ENCODE measurements around the gene P2RY2. TPM values are rescaled to one million over a fixed set of nuclear protein-coding genes. Genes with fewer than 3 reads are reported as not detected.

The P2RY2 gene
- polyA plus RNA-seq, 3 donors: 2.8 to 24.1 (median 12.7) TPM

- Histone ChIP-seq H3K4me3 (replicated peaks in 1 of 3; ENCODE audit: low read depth in 2 of 3, low read length in 3 of 3) (peak overlapping the region in 1 of 3 experiments; percentile 70), H3K4me2 (replicated peaks; ENCODE audit: extremely low read depth, low read length, poor library complexity, severe bottlenecking) (peak overlapping the region; percentile 74), H2AFZ (ENCODE audit: insufficient read depth, low read depth, low read length, poor library complexity, severe bottlenecking) (peak overlapping the region; percentile 78), H3K27me3 (ENCODE audit: control insufficient read depth in 2 of 2, insufficient read depth in 2 of 2, low read length in 2 of 2) (no peaks in the 10 kb centered on the region), H3K9me3 (replicated peaks in 1 of 2; ENCODE audit: control insufficient read depth in 1 of 2, insufficient read depth in 1 of 2, low read length in 2 of 2) (no peaks in the 10 kb centered on the region), H3K27ac (ENCODE audit: low read depth in 1 of 2, low read length in 2 of 2) (peak overlapping the region; percentile 61 to 87), H3K36me3 (replicated peaks in 1 of 2; ENCODE audit: control insufficient read depth in 1 of 2, insufficient read depth in 2 of 2, low read length in 2 of 2) (no peaks in the 10 kb centered on the region), H3K9ac (ENCODE audit: insufficient read depth, low read length, poor library complexity, severe bottlenecking) (peak overlapping the region; percentile 37), H4K20me1 (ENCODE audit: insufficient read depth, low read length) (no peaks in the 10 kb centered on the region), H3K4me1 (ENCODE audit: control insufficient read depth in 1 of 2, insufficient read depth in 2 of 2, low read length in 2 of 2) (peaks cover 67% of the 10 kb centered on the region in 2 donors), H3K79me2 (ENCODE audit: insufficient read depth, low read length) (peaks cover 52% of the 10 kb centered on the region)
- H3K4me3 Mint-ChIP-seq: peak overlapping the region; percentile 58 to 73
- TF ChIP-seq, protein P1, sequence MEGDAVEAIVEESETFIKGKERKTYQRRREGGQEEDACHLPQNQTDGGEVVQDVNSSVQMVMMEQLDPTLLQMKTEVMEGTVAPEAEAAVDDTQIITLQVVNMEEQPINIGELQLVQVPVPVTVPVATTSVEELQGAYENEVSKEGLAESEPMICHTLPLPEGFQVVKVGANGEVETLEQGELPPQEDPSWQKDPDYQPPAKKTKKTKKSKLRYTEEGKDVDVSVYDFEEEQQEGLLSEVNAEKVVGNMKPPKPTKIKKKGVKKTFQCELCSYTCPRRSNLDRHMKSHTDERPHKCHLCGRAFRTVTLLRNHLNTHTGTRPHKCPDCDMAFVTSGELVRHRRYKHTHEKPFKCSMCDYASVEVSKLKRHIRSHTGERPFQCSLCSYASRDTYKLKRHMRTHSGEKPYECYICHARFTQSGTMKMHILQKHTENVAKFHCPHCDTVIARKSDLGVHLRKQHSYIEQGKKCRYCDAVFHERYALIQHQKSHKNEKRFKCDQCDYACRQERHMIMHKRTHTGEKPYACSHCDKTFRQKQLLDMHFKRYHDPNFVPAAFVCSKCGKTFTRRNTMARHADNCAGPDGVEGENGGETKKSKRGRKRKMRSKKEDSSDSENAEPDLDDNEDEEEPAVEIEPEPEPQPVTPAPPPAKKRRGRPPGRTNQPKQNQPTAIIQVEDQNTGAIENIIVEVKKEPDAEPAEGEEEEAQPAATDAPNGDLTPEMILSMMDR (IDR thresholded peaks at IDR 0.05): no peak
- intact Hi-C loops (cut with micrococcal nuclease): loop anchor here (5.0 kb wide), 4 partner anchors 36 to 106 kb away; no protein-coding TSS in a partner anchor
- H3K9me3 Mint-ChIP-seq: peaks cover 0 to 3% (median 0%) of the 10 kb centered on the region in 7 donors
- 49% methylated on average over 8 of the region's 10 CpGs for WGBS (ENCODE audit: insufficient coverage)
- peaks cover 4 to 6% of the 10 kb centered on the region in 2 donors for H3K36me3 Mint-ChIP-seq
- peak overlapping the region; percentile 80 to 94 (median 91) for H3K27ac Mint-ChIP-seq
- H3K4me1 Mint-ChIP-seq: peaks cover 67% of the 10 kb centered on the region
- peak; percentile 64 to 74 (median 70) for DNase-seq
- H3K27me3 Mint-ChIP-seq (ENCODE audit: low read depth in 3 of 3): peaks cover 0 to 7% (median 4%) of the 10 kb centered on the region in 3 donors
These were observed 31.7 kb upstream of the P2RY2 start for GRCh38 chr11:73186294-73186850.

DNA sequence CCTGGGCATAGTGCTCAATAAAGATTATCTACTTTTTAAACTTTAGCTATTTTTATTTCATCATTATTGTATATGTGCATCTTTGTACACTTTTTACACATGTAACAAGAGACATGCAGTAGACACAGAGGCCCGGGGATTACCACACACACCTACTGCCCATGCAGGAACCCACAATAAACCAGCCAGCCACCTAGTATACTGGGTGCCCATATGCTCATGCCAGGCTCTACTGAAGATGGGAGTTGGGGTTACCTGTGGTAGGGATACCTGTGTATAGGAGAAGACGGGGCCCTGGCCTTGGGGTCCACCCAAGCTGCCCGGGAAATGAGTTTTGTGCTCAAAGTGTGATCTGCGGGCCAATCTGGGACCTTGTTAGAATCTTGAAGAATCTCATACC is 31.2 kb upstream of the P2RY2 start:
- Histone ChIP-seq H3K9me3 (replicated peaks in 1 of 2; ENCODE audit: control insufficient read depth in 1 of 2, insufficient read depth in 1 of 2, low read length in 2 of 2) (no peaks in the 10 kb centered on the region), H3K36me3 (replicated peaks in 1 of 2; ENCODE audit: control insufficient read depth in 1 of 2, insufficient read depth in 2 of 2, low read length in 2 of 2) (no peaks in the 10 kb centered on the region), H3K27me3 (ENCODE audit: control insufficient read depth in 2 of 2, insufficient read depth in 2 of 2, low read length in 2 of 2) (no peaks in the 10 kb centered on the region), H3K4me1 (ENCODE audit: control insufficient read depth in 1 of 2, insufficient read depth in 2 of 2, low read length in 2 of 2) (peaks cover 72% of the 10 kb centered on the region in 2 donors), H2AFZ (ENCODE audit: insufficient read depth, low read depth, low read length, poor library complexity, severe bottlenecking) (no peak overlapping the region), H3K79me2 (ENCODE audit: insufficient read depth, low read length) (peaks cover 54% of the 10 kb centered on the region), H3K4me3 (replicated peaks in 1 of 3; ENCODE audit: low read depth in 2 of 3, low read length in 3 of 3) (peak overlapping the region in 1 of 3 experiments; percentile 70), H3K27ac (ENCODE audit: low read depth in 1 of 2, low read length in 2 of 2) (peak overlapping the region in 1 of 2 donors; percentile 87), H3K9ac (ENCODE audit: insufficient read depth, low read length, poor library complexity, severe bottlenecking) (no peak overlapping the region), H4K20me1 (ENCODE audit: insufficient read depth, low read length) (no peaks in the 10 kb centered on the region), H3K4me2 (replicated peaks; ENCODE audit: extremely low read depth, low read length, poor library complexity, severe bottlenecking) (no peak overlapping the region)
- H3K27me3 Mint-ChIP-seq (ENCODE audit: low read depth in 3 of 3): peaks cover 0 to 7% (median 5%) of the 10 kb centered on the region in 3 donors
- intact Hi-C loops (cut with micrococcal nuclease): loop anchor here (5.0 kb wide), 4 partner anchors 35 to 105 kb away; no protein-coding TSS in a partner anchor
- DNase-seq: no peak
- 67% methylated on average over 1 of the region's 4 CpGs for WGBS (ENCODE audit: insufficient coverage)
- peaks cover 72% of the 10 kb centered on the region for H3K4me1 Mint-ChIP-seq
- H3K27ac Mint-ChIP-seq: peak overlapping the region; percentile 28 to 94 (median 91)
- no peak overlapping the region for H3K4me3 Mint-ChIP-seq
- peaks cover 4 to 6% of the 10 kb centered on the region in 2 donors for H3K36me3 Mint-ChIP-seq
- TF ChIP-seq, protein P1 (IDR thresholded peaks at IDR 0.05): no peak
- peaks cover 0 to 2% (median 0%) of the 10 kb centered on the region in 7 donors for H3K9me3 Mint-ChIP-seq

Data from CD14-positive monocyte (primary cell).